ENCODE measurements around the gene KHDC4.

DNA sequence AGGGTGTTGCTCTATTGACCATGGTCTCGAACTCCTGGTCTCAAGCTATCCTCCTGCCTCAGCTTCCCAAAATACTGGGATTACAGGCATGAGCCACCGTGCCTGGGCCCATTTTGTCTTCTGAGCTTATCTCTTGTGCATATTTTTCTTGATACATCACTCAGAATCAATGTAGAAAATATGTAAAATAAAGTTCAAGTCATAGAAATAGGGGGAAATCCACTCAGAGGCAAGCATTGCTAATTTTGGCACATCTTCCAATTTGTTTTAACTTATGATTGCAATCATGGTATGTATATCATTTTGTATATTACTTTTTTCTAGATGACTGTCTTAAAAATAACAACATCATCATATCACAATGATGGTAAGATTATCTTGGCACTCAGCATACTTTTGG, 44.6 kb downstream of the KHDC4 start:
- no peak for TF ChIP-seq POLR2A (IDR thresholded peaks at IDR 0.05)
- TF ChIP-seq, protein P1, sequence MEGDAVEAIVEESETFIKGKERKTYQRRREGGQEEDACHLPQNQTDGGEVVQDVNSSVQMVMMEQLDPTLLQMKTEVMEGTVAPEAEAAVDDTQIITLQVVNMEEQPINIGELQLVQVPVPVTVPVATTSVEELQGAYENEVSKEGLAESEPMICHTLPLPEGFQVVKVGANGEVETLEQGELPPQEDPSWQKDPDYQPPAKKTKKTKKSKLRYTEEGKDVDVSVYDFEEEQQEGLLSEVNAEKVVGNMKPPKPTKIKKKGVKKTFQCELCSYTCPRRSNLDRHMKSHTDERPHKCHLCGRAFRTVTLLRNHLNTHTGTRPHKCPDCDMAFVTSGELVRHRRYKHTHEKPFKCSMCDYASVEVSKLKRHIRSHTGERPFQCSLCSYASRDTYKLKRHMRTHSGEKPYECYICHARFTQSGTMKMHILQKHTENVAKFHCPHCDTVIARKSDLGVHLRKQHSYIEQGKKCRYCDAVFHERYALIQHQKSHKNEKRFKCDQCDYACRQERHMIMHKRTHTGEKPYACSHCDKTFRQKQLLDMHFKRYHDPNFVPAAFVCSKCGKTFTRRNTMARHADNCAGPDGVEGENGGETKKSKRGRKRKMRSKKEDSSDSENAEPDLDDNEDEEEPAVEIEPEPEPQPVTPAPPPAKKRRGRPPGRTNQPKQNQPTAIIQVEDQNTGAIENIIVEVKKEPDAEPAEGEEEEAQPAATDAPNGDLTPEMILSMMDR (IDR thresholded peaks at IDR 0.05 in 4 of 5, conservative IDR thresholded peaks at IDR 0.05 in 1 of 5), result no peak
